ENCODE results near the gene OTUB2.

The OTUB2 gene

DNA sequence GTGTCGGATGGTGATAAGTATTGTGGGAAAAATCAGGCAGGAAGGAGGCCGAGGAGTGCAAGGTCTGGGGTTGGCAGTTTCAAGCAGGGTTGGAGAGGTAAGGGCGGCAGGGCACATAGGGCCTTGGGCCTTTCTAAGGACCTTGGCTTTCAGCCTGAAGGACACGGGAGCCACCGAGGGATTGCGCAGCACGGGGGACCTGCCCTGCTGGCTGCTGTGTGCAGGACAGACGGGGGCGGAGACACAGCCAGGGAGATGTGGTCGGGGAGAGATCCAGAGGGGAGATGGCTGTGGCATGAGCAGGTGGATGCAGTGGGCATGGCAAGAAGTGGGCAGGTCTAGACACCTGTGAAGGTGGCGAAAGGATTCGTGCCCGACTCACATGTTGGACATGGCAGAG, 14.7 kb downstream of the OTUB2 start:
- DNase-seq (ENCODE audit: low read depth in 3 of 3) = no peak

DNA sequence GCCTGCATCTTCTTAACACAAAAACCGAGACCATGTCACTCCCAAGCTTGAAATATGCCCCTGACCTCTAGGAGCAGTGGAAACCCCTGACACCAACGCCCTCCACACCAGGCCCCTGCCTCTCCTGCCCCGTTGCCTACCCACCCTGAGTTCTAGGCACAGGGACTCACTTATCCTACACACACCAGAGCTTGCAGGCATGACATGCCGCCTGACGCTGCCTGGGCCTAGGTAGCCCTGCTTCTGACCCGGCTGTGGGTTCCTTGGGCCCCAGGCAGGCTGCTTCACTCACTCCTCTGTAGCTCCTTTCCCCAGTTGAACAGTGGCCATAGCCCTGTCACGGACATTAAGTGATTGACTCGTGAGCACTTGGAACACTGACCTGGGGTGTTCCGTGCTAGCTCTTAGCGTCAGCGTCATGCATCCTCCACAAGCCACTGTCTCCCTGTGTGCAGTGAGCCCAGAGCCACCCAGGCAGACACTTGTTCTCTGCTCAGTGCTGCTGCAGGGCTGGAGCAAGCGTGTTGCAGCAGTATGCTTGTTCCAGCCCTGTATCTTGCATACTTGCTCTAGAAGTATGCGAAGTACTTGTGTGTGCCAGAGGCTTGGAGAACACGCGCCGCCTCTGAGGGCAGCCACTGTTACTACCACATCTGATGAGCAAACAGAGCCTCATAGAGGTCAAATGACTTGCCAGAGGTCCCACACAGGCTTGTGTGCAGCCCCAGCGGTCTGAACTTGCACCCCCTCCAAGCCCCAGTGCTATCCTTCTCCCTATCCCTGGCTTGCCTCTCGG, 15.6 kb downstream of the OTUB2 start:
- DNase-seq (ENCODE audit: low read depth in 3 of 3) = no peak

DNA sequence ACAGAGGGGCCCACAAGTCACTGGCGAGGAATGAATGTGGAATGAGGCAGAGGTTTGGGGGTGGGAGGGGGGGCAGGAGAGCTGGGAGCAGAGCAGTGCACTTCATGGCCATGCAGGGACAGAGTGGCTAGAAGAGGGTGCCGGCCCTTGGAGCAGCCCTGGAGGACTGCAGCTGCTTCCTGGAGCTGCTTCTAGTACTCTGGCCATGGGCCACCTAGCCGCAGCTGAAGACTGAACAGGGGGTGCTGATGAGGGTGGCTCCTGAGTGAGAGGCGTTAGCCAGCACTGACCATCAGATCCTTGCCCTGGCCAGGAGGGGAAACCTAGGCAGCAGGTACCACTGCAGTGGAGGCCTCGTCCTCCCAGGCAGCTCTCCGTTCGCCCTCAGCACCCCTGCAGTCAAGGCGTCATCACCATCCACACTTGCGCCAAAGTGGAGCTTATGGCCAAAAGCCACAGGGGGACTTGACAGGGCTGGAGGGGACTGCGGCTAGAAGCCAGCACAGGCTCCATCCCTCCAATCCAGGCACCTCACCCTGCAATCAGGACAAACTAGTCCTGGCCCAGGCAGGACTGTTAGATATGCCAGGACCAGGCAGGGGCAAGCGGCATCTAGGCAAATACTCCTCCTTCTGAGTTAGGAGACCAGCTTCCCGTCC, 16.4 kb downstream of the OTUB2 start:
- no peak for DNase-seq (ENCODE audit: low read depth in 3 of 3)

DNA sequence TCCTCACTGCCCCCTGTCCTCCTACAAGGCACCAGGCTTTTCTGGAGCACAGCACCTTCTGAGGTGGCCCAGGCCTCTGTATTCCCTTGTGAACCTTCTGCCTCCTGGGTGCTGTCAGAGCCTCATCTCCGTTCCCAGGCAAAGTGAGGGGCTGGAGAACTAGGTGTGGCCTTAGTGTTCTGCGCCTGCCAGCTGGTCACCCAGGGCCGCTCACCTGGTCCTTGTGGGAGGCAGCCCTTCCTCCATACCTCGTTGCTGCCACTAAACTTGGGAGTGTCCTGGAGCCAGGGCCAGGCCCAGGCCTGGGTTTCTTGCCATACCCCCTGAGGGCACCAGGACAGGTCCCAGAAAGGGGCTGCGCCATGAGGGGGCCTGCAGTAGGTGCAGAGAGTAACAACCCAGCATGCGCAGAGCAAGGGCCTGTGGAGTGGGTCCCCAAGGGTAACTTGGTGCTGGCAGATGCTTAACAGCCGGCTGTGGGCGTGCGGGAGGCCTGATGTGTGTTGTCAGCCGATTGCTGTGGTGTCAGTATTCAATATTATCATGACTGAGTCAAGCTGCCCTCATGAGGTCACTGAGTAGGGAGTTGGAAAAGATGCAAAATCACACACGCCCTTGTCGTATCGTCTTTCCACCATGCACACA, 17.1 kb downstream of the OTUB2 start:
- no peak for DNase-seq (ENCODE audit: low read depth in 3 of 3)

DNA sequence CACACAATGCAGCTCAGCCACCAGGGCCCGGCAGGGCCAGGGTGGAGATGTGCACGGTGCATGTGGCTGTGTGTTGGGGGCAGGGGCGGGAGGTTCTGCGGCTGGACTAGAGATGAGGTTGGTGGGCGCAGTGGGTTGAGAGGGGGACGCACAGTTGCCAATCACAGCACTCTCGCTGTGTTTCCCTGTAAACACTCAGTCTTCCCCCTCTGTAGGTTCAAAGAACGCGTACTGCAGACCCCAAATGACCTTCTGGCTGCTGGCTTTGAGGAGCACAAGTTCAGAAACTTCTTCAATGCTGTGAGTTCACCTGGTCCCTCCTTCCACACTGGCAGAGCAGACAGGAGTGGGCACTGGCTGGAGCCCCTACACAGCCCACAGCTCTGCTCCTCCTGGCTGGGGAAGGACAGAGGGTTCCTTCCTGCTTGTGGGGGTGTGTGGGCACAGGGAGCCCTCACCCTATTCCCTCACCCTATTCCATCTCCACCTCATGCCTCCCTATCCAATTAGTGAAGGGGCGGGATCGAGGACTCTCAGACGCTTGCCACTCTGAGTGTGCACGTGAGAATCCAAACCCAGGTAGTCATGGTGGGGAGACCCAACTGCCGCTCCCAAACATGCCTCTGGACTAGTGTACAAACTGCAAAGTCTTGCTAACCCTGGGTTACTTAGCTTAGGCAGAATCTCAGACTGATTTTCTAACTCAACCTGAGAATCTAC, 17.8 kb downstream of the OTUB2 start:
- DNase-seq (ENCODE audit: low read depth in 3 of 3) = no peak

DNA sequence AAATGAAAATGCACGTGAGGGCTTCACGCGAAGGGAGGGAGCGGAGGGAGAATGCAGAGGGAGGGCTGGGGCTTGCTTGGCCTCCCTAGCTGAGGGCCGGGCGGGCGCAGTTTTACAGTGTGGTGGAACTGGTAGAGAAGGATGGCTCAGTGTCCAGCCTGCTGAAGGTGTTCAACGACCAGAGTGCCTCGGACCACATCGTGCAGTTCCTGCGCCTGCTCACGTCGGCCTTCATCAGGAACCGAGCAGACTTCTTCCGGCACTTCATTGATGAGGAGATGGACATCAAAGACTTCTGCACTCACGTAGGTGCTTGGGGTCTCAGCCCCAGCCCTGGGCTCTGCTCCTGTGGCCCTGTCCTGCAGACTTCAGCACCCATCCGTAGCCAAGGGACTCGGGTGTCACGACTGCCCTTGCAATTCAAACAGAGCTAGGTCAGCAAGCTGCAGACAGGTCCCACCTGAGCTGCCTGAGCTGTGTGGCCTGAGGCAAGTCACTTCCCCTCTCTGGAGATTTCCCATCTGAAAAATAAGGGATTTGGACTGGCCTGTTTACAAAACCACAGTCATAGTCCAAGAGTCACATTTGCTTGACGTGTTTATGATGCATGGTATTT, 18.4 kb downstream of the OTUB2 start:
- no peak for DNase-seq (ENCODE audit: low read depth in 3 of 3)

DNA sequence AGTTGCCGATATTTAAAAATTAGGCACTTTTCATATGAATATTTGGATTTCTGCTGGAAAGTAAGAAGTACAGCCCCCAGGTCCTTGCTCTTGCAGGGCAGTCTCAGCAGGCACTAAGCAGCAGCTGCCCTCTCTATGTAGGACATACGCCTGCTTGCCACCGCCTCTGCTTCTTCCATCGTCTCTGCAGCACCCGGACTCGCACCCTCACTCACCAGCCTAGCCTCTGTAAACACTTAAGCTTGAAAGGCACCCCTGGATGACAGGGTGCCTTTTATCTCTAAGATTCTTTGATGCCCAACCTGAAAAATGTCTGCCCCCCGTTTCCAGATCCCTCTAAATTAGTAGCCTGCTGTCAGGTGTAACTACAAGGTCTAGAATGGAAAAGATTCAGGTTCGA, 19.0 kb downstream of the OTUB2 start:
- no peak for DNase-seq (ENCODE audit: low read depth in 3 of 3)

DNA sequence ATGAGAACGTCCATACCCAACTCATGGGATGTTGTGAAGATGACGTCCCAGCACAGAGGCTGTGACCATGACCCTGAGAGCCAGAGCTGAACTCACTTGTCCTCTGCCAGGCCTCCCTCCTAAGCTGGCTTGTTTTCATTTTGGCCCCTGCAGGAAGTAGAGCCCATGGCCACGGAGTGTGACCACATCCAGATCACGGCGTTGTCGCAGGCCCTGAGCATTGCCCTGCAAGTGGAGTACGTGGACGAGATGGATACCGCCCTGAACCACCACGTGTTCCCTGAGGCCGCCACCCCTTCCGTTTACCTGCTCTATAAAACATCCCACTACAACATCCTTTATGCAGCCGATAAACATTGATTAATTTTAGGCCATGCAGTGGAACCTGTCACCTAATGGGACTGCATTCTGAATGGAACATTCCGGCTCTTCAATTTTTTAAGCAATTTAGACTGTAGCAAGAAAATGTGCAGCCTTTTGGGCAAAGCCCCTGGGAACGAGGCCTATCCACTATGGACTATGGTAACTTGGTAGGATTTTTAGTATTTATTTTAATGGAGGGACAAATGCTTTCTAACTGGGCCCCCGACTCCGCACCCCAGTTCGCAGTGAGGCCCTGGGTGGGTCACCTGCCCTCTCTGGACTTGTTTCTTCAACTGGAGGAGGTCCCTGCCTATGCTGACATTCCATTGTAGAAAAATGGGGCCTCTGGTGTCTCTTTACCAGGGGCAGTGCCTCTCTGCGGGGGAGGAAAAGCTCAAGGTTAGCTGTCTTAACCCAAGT, 19.6 kb downstream of the OTUB2 start:
- DNase-seq (ENCODE audit: low read depth in 3 of 3) = no peak

DNA sequence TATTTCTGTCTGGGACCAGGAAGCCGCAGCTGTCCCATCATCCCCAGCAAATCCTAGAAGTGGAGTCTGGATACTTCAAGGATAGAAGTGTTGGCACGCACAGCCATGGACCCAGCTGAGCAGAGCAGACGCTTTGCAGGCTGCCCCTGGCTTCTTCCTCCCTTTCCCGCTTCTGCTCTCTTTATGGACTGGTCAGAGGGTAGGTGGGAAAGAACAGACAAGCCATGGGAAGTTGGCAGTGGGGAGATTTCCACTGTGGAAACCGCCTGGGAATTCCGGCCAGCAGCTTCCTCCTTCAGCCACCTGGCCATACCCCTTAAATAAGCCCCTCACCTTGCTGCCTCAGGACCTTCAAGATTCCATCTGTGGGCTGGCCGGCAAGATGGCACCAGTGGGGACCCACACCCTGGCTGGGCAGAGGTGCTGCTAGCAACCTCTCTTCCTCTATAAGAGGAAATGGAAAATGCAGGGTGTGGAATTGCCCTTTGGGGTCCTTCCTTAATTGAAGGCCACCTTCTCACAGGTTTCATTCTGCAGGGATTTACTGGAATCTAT, 20.6 kb downstream of the OTUB2 start:
- no peak for DNase-seq (ENCODE audit: low read depth in 3 of 3)

DNA sequence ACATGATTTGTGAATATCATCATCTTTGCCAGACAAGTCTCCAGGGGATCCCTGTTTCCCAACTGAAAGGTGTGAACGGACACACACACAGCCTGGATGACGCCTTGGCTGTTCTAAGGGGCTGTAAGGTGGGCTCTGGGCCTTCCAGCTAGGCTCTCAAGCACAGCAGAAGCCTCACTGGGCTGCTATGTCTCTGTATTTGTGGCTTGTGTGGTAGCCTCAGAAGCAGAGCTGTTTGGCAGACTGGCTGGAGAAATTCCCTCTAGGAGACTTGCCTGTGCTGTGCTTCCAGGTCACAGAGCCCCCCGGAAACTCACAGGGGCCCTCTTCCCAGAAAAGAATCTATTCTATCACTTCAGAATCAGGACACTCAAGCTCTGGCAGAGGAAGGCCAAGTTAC, 21.4 kb downstream of the OTUB2 start:
- no peak for DNase-seq (ENCODE audit: low read depth in 3 of 3)

DNA sequence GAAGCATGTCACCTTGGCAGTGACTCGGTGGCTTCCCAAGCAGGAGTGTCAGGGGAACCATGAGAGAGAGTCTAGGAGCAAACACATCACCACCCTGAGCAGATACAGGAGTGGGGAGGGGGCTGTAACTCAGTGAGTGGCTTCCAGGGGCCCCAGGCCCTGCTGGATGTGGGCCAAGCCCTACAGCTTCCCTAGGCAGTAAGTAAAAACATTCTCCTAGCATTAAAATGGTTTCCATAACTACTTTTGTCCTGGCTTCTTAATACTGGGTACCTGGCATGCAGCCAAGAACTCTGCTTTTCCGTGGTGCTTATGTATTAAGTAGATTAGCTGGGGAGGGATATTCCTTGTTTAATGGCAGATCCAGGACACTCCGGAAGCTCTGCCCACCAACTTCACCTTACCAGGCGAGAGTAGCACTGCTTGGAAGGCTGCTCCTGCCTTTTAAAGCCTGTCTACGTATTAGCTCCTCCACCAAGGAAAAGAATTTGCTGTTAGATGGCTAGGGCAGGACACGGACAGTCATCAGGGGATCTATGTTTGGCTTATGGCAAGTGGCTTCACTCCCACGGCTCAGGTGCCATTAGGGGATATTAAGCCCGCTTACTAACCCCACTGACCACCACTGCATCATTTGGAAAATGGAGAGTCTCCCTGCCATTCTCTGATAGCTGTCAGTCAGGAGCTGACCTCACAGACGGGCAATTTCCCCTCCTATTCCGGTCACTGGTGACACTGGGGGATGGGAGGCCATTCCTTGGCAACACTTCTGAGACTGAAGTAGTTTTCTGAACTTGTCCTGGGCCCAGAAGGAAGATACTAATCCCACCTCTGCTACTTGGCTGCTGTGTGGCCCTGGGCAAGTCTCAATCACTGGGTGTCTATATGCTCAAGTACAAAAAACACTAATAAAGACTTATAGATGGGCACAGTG, 22.8 kb downstream of the OTUB2 start:
- DNase-seq (ENCODE audit: low read depth in 3 of 3) = no peak

DNA sequence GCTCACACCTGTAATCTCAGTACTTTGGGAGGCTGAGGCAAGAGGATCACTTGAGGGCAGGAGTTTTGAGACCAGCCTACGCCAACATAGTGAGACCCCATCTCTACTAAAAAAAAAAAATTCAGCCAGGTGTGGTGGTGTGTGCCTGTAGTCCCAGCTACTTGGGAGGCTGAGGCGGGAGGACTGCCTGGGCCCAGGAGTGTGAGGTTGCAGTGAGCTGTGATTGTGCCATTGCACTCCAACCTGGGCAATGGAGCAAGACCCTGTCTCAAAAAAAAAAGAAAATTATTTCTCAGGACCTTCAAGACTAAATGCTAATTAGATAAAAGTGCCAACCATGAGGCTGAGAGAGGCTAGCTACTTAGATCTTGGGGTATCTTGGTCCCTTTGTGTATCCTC, 23.5 kb downstream of the OTUB2 start:
- DNase-seq (ENCODE audit: low read depth in 3 of 3) = no peak

DNA sequence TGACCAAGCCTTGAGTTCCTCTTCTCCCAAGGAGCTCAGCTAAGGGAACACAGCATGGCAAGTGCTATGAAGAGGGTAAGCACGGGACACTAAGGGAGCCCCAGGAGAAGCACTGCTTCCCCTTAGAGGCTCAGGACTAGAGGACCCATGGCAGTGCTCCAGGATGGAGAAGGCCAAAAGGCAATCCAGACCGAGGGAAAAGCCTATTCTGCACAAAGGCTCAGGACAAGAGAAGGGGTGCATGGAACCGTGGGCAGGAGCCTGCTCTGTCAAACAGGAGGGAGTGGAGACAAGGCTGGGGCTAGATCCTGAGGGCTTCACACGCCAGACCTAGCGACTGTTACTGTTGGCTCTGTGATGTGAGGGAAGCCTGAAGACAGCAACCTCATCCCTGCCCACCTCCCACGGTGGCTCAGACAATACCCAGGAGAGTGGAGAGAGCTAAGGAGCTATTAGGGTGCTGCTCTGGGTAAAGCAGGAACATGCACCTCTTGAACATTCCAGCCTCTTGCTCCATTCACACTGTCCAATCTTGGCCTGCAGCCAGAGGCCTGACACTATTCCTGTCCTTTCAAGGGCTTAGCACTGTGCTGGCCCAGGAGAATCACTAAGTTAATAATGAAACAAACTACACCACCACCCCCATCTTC, 24.2 kb downstream of the OTUB2 start:
- no peak for DNase-seq (ENCODE audit: low read depth in 3 of 3)

DNA sequence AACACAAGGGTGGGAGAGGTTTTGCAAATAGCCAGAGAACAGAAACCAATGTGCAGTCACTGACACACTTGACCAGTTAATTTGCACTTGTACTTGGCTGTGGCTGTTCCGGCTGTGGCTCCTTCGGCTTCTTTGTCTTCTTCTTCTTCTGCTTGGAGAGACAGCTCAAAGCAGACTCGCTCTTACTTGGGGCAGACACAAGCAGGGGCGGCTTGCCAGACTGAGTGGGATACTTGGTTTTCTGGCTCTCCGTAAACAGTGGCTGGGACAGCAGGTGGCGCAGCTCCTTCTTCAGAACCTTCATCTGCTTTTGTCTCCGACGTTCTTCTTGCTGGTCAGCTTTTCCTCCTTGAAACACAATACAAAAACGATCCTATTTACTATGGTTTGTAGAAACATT, 25.0 kb downstream of the OTUB2 start:
- DNase-seq (ENCODE audit: low read depth in 3 of 3) = no peak

DNA sequence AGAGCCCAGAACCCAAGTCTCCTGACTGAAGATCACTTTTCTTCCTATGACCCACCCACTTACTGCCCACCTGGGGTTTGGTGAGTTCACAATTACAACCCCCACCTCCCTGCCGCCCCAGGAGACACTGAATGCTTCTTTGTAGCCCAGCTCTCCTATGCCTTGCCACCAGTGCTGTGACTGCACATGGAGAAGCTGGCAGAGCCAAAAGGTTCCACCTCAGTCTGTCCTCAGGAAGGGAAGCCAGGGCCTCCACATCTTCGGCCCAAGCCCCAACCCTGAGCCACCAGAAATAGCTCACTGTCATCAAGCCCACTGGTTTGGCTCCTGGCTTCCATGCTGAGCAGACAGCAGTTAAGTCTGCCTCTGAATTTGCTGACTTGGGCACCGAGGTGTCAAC, 25.6 kb downstream of the OTUB2 start:
- no peak for DNase-seq (ENCODE audit: low read depth in 3 of 3)

DNA sequence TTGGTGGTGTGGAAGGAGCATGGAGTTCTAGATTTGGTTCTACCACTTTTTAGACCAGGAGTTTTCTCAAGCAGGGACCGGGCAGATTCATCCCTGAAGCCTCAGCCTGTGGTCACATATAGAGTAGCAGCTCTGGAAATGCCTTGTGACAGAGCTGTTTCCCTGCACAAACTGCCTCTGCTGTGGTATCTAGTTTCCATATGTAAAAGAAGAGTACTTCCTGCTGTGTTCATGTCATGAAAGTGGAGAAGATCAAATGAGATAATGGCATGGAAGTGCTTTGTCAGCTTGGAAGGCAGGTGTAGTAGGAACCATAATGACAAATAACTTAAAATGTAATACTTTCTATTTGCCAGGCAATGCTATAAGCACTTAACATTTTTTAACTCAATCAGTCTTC, 26.1 kb downstream of the OTUB2 start:
- DNase-seq (ENCODE audit: low read depth in 3 of 3) = no peak

DNA sequence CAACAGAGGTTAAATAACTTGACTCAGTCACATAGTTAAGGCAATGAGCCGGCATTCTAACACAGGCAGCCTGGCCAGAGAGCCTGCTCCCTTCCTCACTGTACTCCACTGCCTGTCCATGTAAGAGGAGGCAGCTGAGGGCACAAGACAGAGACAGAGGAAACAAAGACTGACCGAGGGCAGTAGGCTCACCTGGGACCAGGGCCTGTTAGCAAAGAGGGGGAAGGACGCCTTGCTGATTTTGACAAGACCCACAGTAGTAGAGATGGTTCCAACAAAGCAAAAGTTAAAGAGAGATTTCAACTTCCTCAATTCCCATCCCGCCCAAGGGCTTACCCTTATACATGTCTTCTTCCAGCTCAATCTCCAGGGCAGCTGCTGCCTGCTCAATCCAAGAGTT, 26.5 kb downstream of the OTUB2 start:
- DNase-seq (ENCODE audit: low read depth in 3 of 3) = no peak

DNA sequence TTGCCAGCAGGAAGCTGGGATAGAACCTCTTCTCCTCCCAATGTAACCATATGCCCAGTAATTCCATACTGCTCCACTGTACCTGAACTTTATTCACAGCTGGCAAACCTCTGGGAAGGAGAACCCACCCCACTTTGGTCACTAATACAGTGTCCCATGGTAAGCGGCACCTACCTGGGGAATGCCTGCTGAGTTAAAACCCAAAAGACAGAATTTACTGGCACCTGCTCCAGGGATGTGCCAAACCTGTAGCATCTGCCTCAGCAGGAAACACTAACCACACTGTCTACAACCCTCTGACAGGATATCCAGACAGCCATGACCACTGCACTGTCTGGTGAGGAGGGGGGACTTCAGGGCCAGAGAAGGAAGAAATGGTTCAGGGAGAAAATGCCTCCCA, 28.3 kb downstream of the OTUB2 start:
- DNase-seq (ENCODE audit: low read depth in 3 of 3) = no peak

DNA sequence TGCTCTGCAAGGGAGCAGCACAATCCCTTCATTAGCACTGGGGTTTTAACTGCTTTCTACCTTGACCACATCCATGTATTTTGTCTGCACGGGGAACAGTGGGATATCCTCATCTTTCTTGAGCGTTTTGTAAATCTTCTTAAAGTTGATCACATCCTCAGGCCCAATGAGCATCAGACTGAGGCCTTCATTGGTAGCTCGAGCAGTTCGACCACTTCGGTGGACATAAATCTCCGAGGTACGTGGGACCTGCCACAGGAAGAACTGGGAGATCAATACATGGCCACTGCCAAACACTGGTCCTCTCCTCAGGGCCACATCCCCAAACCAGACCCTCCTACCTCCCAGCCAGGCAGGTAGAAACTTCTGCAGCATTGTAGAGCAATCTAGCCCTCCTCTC, 28.8 kb downstream of the OTUB2 start:
- DNase-seq (ENCODE audit: low read depth in 3 of 3) = no peak
